OCI-LY3 (cell line): ENCODE results near the gene WWOX.

ENCODE experiments used
- H2AFZ ChIP-seq: fragments of 200-600, 300-600 bp; shearing (Covaris generic); 2 replicates; pipeline ENCODE4 v1.6.0; 2014; ENCODE audit warnings: antibody characterized with exemption, low read depth, low read length
- H3K27ac ChIP-seq: fragments of 200-600, 300-600 bp; sonication (generic); 2 replicates; pipeline ENCODE4 v1.5.1; 2014; ENCODE audit warnings: mild to moderate bottlenecking, low read length, moderate library complexity, mixed read lengths
- H3K27me3 ChIP-seq: fragments of 200-600, 300-600 bp; sonication (generic); 2 replicates; pipeline ENCODE4 v1.6.1; 2014; ENCODE audit warnings: low read depth, low read length, mixed read lengths
- H3K36me3 ChIP-seq: fragments of 200-600, 300-600 bp; sonication (generic); replicated peaks from 2 replicates; pipeline ENCODE3; 2014; ENCODE audit warnings: low read depth, low read length, mixed read lengths
- H3K4me1 ChIP-seq: fragments of 300-600, 200-600 bp; sonication (generic); 2 replicates; pipeline ENCODE4 v1.6.1; 2014; ENCODE audit warnings: low read length, mixed read lengths
- H3K4me2 ChIP-seq: fragments of 200-600, 300-600 bp; sonication (generic); 2 replicates; pipeline ENCODE4 v1.6.1; 2014; ENCODE audit warnings: low read length, mixed read lengths
- H3K4me3 ChIP-seq: fragments of 300-600, 200-600 bp; sonication (generic); 2 replicates; pipeline ENCODE4 v1.5.1; 2014; ENCODE audit warnings: antibody characterized with exemption, mild to moderate bottlenecking, low read length, moderate library complexity
- H3K79me2 ChIP-seq: fragments of 300-600, 200-600 bp; shearing (Covaris generic); 2 replicates; pipeline ENCODE4 v1.6.1; 2014; ENCODE audit warnings: mild to moderate bottlenecking, low read length, mixed read lengths
- H3K9ac ChIP-seq: fragments of 300-600, 200-600 bp; shearing (Covaris generic); 2 replicates; pipeline ENCODE4 v1.6.0; 2014; ENCODE audit warnings: mild to moderate bottlenecking, low read length, moderate library complexity
- H3K9me3 ChIP-seq: fragments of 200-600, 300-600 bp; shearing (Covaris generic); 2 replicates; pipeline ENCODE4 v1.6.1; 2014; ENCODE audit warnings: low read length, mixed read lengths; ENCODE audit not compliant: insufficient read depth
- H4K20me1 ChIP-seq: fragments of 200-600, 300-600 bp; sonication (generic); 2 replicates; pipeline ENCODE4 v1.6.1; 2016; ENCODE audit warnings: low read length, mixed read lengths; ENCODE audit not compliant: insufficient read depth
- EZH2phosphoT487 ChIP-seq: fragments of 200-600 bp; shearing (Covaris generic); IDR thresholded peaks from 2 replicates; pipeline ENCODE4 v1.6.1; 2018; ENCODE audit warnings: antibody characterized with exemption, mixed run types, low read depth
- TF ChIP-seq, protein P1 (sequence below): fragments of 200-600, 300-600 bp; sonication (generic); IDR thresholded peaks from 2 replicates; pipeline ENCODE4 v1.5.1; 2014; ENCODE audit warnings: antibody characterized with exemption, low read length, low read depth

Gene WWOX

DNA sequence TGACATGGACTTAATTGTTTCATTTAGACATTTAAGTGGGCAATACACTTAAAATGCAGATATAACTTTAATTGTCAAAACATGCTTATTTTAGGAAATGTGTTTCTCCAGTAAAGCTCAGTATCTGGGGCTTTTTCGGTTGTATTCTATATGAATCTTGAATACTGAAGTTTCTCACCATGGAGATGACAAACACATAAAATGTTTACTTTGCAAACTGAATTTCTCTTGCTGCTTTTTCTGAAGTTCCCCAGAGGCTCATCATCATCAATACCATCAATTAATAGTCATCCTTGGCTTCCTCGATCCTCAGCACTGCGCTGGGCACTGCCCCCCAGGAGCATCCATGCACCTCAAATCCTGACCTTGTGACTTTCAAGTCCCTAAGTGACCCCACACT lies 227.3 kb downstream of the WWOX start:
- Histone ChIP-seq H4K20me1 (no peaks in the 10 kb centered on the region), H3K27ac (no peak overlapping the region), H3K9me3 (no peaks in the 10 kb centered on the region), H3K4me2 (no peak overlapping the region), H3K4me1 (no peaks in the 10 kb centered on the region), H3K9ac (no peak overlapping the region), H3K79me2 (no peaks in the 10 kb centered on the region), H2AFZ (no peak overlapping the region), H3K36me3 (no peaks in the 10 kb centered on the region), H3K27me3 (no peaks in the 10 kb centered on the region), H3K4me3 (no peak overlapping the region)
- TF ChIP-seq EZH2phosphoT487: no peak
- TF ChIP-seq, protein P1, sequence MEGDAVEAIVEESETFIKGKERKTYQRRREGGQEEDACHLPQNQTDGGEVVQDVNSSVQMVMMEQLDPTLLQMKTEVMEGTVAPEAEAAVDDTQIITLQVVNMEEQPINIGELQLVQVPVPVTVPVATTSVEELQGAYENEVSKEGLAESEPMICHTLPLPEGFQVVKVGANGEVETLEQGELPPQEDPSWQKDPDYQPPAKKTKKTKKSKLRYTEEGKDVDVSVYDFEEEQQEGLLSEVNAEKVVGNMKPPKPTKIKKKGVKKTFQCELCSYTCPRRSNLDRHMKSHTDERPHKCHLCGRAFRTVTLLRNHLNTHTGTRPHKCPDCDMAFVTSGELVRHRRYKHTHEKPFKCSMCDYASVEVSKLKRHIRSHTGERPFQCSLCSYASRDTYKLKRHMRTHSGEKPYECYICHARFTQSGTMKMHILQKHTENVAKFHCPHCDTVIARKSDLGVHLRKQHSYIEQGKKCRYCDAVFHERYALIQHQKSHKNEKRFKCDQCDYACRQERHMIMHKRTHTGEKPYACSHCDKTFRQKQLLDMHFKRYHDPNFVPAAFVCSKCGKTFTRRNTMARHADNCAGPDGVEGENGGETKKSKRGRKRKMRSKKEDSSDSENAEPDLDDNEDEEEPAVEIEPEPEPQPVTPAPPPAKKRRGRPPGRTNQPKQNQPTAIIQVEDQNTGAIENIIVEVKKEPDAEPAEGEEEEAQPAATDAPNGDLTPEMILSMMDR: no peak

DNA sequence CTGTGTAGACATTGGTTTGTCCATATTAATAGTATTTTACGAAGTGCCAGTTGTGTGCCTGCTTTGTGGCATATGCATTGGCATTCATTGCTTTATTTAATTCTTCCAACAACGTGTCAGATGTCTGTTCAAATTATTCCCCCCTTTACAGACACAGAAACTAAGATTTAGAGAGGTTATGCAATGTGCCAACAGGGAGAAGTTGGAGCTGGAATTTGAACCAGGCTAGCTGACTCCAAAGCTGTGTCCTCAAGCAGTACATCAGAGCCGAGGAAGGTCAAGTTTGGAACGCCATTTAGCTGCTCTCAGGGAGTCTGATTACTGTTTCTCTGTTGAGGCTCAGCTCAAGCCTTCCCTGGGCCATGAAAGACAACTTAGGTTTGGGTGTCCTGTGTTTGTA lies 232.3 kb downstream of the WWOX start:
- Histone ChIP-seq H3K27ac (no peak overlapping the region), H3K79me2 (no peaks in the 10 kb centered on the region), H3K9ac (no peak overlapping the region), H3K9me3 (no peaks in the 10 kb centered on the region), H3K36me3 (no peaks in the 10 kb centered on the region), H3K27me3 (no peaks in the 10 kb centered on the region), H4K20me1 (no peaks in the 10 kb centered on the region), H3K4me3 (no peak overlapping the region), H3K4me1 (no peaks in the 10 kb centered on the region), H3K4me2 (no peak overlapping the region), H2AFZ (no peak overlapping the region)
- no peak for TF ChIP-seq EZH2phosphoT487
- TF ChIP-seq, protein P1: no peak

DNA sequence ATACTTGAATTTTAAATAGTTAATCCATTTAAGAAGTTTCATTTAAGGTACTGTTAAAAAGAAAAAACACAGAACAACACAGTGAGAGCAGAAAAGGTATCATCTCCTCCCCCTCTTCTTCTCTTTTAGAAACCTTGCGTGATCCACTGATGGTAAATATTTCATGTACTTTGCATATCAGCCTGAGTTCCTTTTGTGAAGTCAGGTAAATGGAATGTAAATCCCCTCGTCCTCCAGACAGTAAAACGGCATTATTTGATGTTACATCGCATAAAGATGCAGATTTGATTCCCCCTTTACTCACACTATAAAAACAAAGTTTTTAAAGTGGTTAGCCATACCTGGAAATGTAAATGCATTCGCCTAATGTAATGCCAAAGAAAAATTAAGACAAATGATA lies 234.4 kb downstream of the WWOX start:
- Histone ChIP-seq H3K4me1 (no peaks in the 10 kb centered on the region), H3K4me3 (no peak overlapping the region), H3K4me2 (no peak overlapping the region), H2AFZ (no peak overlapping the region), H4K20me1 (no peaks in the 10 kb centered on the region), H3K9ac (no peak overlapping the region), H3K9me3 (no peaks in the 10 kb centered on the region), H3K27me3 (no peaks in the 10 kb centered on the region), H3K27ac (no peak overlapping the region), H3K79me2 (no peaks in the 10 kb centered on the region), H3K36me3 (no peaks in the 10 kb centered on the region)
- TF ChIP-seq EZH2phosphoT487: no peak
- TF ChIP-seq, protein P1: no peak

GRCh38 chr16:78340590-78340989 lies 241.1 kb downstream of the WWOX start:
- H3K79me2 ChIP-seq: no peaks in the 10 kb centered on the region
- H3K4me1 ChIP-seq: no peaks in the 10 kb centered on the region
- H4K20me1 ChIP-seq: no peaks in the 10 kb centered on the region
- no peak overlapping the region for H3K27ac ChIP-seq
- H3K9ac ChIP-seq: no peak overlapping the region
- H2AFZ ChIP-seq: no peak overlapping the region
- H3K4me3 ChIP-seq: no peak overlapping the region
- H3K9me3 ChIP-seq: no peaks in the 10 kb centered on the region
- no peaks in the 10 kb centered on the region for H3K27me3 ChIP-seq
- TF ChIP-seq, protein P1: no peak
- no peak for TF ChIP-seq EZH2phosphoT487
- no peak overlapping the region for H3K4me2 ChIP-seq
- no peaks in the 10 kb centered on the region for H3K36me3 ChIP-seq
